PC-9 (cell line): ENCODE measurements around the gene ANO4.

Source experiments
- CTCF ChIP-seq: fragments of 200-600 bp; sonication (generic); conservative IDR thresholded peaks from 2 replicates; pipeline ENCODE4 v1.6.1; 2017; ENCODE audit warnings: mixed run types, antibody characterized with exemption, mild to moderate bottlenecking, moderate library complexity
- EZH2 ChIP-seq: fragments of 200-600 bp; sonication (generic); IDR thresholded peaks from 2 replicates; pipeline ENCODE4 v1.8.0; 2017; ENCODE audit warnings: antibody characterized with exemption, low read depth

GRCh38 chr12:101068402-101068801, 273.8 kb downstream of the ANO4 start:
- TF ChIP-seq CTCF (no peak), EZH2 (no peak)
